B cell (primary cell): ENCODE results near the gene TXNRD1. TPM values are rescaled to one million over a fixed set of nuclear protein-coding genes. Genes with fewer than 3 reads are reported as not detected.

Source experiments
- ATAC-seq: fragments of 200-7000 bp; cut with Tn5 transposase; one replicate; pipeline ENCODE4 v1.10.0; 2021; ENCODE audit warnings: low read depth, mild to moderate bottlenecking, moderate number of reproducible peaks, moderate library complexity
- CTCF ChIA-PET: fragments of 350-600 bp; sonication (Branson Sonifier 250); formaldehyde crosslinking; loops from one replicate; lab custom pipeline; 2021; ENCODE audit warnings: antibody characterized with exemption, inconsistent platforms; lab: Charles Lee
- POLR2A ChIA-PET: fragments of 350-600 bp; sonication (Branson Sonifier 250); formaldehyde crosslinking; loops from one replicate; lab custom pipeline; 2021; ENCODE audit warnings: antibody characterized with exemption; lab: Charles Lee
- DNase-seq: peaks from one replicate; pipeline ENCODE4 v3.0.0; 2013
- H2AFZ ChIP-seq: 2 replicates; pipeline ENCODE4 v1.6.1; 2012; ENCODE audit warnings: mild to moderate bottlenecking, low read depth, low read length; ENCODE audit not compliant: insufficient read depth, poor library complexity, severe bottlenecking
- H3K27ac ChIP-seq, 2 donors: 1 replicate in 1 of 2; 2 replicates in 1 of 2; pipeline ENCODE4 v1.5.1; 2012 to 2013; ENCODE audit warnings: low read length in 2 of 2, mild to moderate bottlenecking in 2 of 2, moderate library complexity in 1 of 2
- H3K27me3 ChIP-seq, 4 experiments: fragments of 200-600 bp in 1 of 4; sonication (generic) in 1 of 4; replicated peaks in 1 of 4; 1 replicate in 2 of 4; 2 replicates in 2 of 4; pipeline versions ENCODE4 v1.6.1 to v1.7.0; 2013 to 2016; ENCODE audit warnings: low read length in 3 of 4, mild to moderate bottlenecking in 2 of 4, mixed read lengths in 1 of 4, moderate library complexity in 1 of 4; ENCODE audit not compliant: insufficient read depth in 4 of 4, control insufficient read depth in 3 of 4; ENCODE audit errors: control extremely low read depth in 1 of 4
- H3K36me3 ChIP-seq, 2 experiments: replicated peaks in 1 of 2; 1 replicate in 1 of 2; 2 replicates in 1 of 2; pipeline versions ENCODE4 v1.6.1 to v1.7.1; 2013; ENCODE audit warnings: low read length in 1 of 2; ENCODE audit not compliant: insufficient read depth in 2 of 2, control insufficient read depth in 1 of 2; ENCODE audit errors: control extremely low read depth in 1 of 2, extremely low read depth in 1 of 2
- H3K4me1 ChIP-seq, 2 donors: fragments of 200-600 bp in 1 of 2; sonication (generic) in 1 of 2; 1 replicate in 1 of 2; 2 replicates in 1 of 2; pipeline versions ENCODE4 v1.5.1 to v1.6.1; 2013 to 2017; ENCODE audit warnings: low read length in 2 of 2; ENCODE audit not compliant: control insufficient read depth in 2 of 2, insufficient read depth in 2 of 2
- H3K4me2 ChIP-seq: replicated peaks from 2 replicates; pipeline ENCODE3; 2012; ENCODE audit warnings: mild to moderate bottlenecking, low read depth, low read length; ENCODE audit not compliant: poor library complexity, severe bottlenecking
- H3K4me3 ChIP-seq, 5 experiments: fragments of 200-600 bp in 1 of 5; sonication (generic) in 1 of 5; 1 replicate in 3 of 5; 2 replicates in 2 of 5; pipeline versions ENCODE4 v1.5.1 to v1.7.0; 2011 to 2016; ENCODE audit warnings: low read length in 4 of 5, mild to moderate bottlenecking in 4 of 5, low read depth in 2 of 5, control low read depth in 1 of 5, moderate library complexity in 1 of 5; ENCODE audit not compliant: insufficient read depth in 1 of 5; ENCODE audit errors: control extremely low read depth in 1 of 5, extremely low read depth in 1 of 5
- H3K79me2 ChIP-seq: fragments of 200-600 bp; sonication (generic); one replicate; pipeline ENCODE4 v1.6.0; 2016; ENCODE audit warnings: low read length; ENCODE audit not compliant: control insufficient read depth, insufficient read depth
- H3K9ac ChIP-seq: fragments of 200-600 bp; sonication (generic); 2 replicates; pipeline ENCODE4 v1.6.1; 2017; ENCODE audit warnings: mild to moderate bottlenecking, low read length, moderate library complexity
- H3K9me3 ChIP-seq, 3 donors: one replicate each; pipeline versions ENCODE4 v1.6.1 to v1.7.1; 2013; ENCODE audit warnings: low read length in 2 of 3; ENCODE audit not compliant: control insufficient read depth in 2 of 3, insufficient read depth in 1 of 3; ENCODE audit errors: control extremely low read depth in 1 of 3
- H4K20me1 ChIP-seq: 2 replicates; pipeline ENCODE4 v1.6.0; 2012; ENCODE audit warnings: mild to moderate bottlenecking, low read length; ENCODE audit not compliant: insufficient read depth, control insufficient read depth, poor library complexity, severe bottlenecking
- H3K27ac Mint-ChIP-seq: one replicate; pipeline ENCODE4 v1.8.0; 2021; ENCODE audit warnings: mixed read lengths
- H3K27me3 Mint-ChIP-seq: one replicate; pipeline ENCODE4 v1.8.0; 2021; ENCODE audit warnings: mixed read lengths
- H3K4me1 Mint-ChIP-seq: one replicate; pipeline ENCODE4 v1.8.0; 2021; ENCODE audit warnings: mixed read lengths
- H3K4me3 Mint-ChIP-seq: one replicate; pipeline ENCODE4 v1.8.0; 2021; ENCODE audit warnings: mixed read lengths
- H3K9me3 Mint-ChIP-seq: one replicate; pipeline ENCODE4 v1.8.0; 2022; ENCODE audit warnings: mixed read lengths; ENCODE audit not compliant: insufficient read depth
- CTCF ChIP-seq: fragments of 200-600 bp; IDR thresholded peaks from one replicate; pipeline ENCODE4 v1.8.0; 2022; ENCODE audit warnings: antibody characterized with exemption, mild to moderate bottlenecking
- EZH2 ChIP-seq: IDR thresholded peaks from 2 replicates; pipeline ENCODE4 v1.6.1; 2012; ENCODE audit warnings: borderline replicate concordance, low read depth, mild to moderate bottlenecking, moderate library complexity, low read length; ENCODE audit not compliant: insufficient read depth, poor library complexity, severe bottlenecking
- WGBS: methylation state at CpG from one replicate; pipeline ENCODE4 v1.1.5; 2013; ENCODE audit warnings: missing lambda C conversion rate; ENCODE audit not compliant: insufficient coverage; 5-methylcytosine and 5-hydroxymethylcytosine counted together
- intact Hi-C: fragments of 100-400 bp; cut with micrococcal nuclease; formaldehyde crosslinking; loops from one replicate; pipeline ENCODE4 v1.10.0; 2022
- polyA plus RNA-seq: library from polyadenylated mRNA; depleted of rRNA; stranded (reverse); fragments of >200 nt; gene quantifications from 2 replicates; pipeline ENCODE4 v1.2.3, GENCODE V29; 2012
- total RNA-seq, 2 donors: library from RNA; stranded (reverse); fragments of 120-200 nt in 1 of 2; gene quantifications; 1 replicate in 1 of 2; 2 replicates in 1 of 2; pipeline versions ENCODE4 v1.2.3 to v1.2.4, GENCODE V29; 2013 to 2022

TXNRD1 gene
- total and polyA plus RNA-seq, 2 donors (not counting 1 experiment from before 2014, with no cell fraction given) = 10.1 to 44.6 TPM

GRCh38 chr12:104171785-104172569 is 43.6 kb upstream of the TXNRD1 start:
- H3K4me3 Mint-ChIP-seq = no peak overlapping the region
- 85% methylated on average over 22 of the region's 28 CpGs for WGBS

More at GRCh38 chr12:104171785-104172569, 43.6 kb upstream of the TXNRD1 start:
- no peak overlapping the region for H2AFZ ChIP-seq
- Mint-ChIP-seq H3K27ac (no peak overlapping the region), H3K27me3 (peaks cover 16% of the 10 kb centered on the region), H3K9me3 (no peaks in the 10 kb centered on the region), H3K4me1 (no peaks in the 10 kb centered on the region)
- H4K20me1 ChIP-seq = no peaks in the 10 kb centered on the region
- H3K4me1 ChIP-seq = no peaks in the 10 kb centered on the region
- ATAC-seq (no peak), DNase-seq (no peak)
- H3K79me2 ChIP-seq = no peaks in the 10 kb centered on the region
- H3K4me3 ChIP-seq = no peak overlapping the region
- CTCF ChIA-PET = no interaction called here
- peaks cover 0 to 2% (median 0%) of the 10 kb centered on the region in 4 experiments for H3K27me3 ChIP-seq
- no peak overlapping the region for H3K27ac ChIP-seq
- H3K9me3 ChIP-seq = peaks cover 0 to 7% (median 0%) of the 10 kb centered on the region in 3 donors
- TF ChIP-seq EZH2 (no peak), CTCF (no peak)
- H3K9ac ChIP-seq = no peak overlapping the region
- POLR2A ChIA-PET = no interaction called here
- H3K4me2 ChIP-seq = no peak overlapping the region
- intact Hi-C loops = no loop called here
- H3K36me3 ChIP-seq = no peaks in the 10 kb centered on the region
